Vagina (tissue), 2 donors: ENCODE data around the gene MAP3K3. TPM values are rescaled to one million over a fixed set of nuclear protein-coding genes. Genes with fewer than 3 reads are reported as not detected.
A peak's percentile ranks its signal among the peaks of the same experiment; 100 is the strongest.

Experiments
- DNase-seq, 2 donors: peaks; one replicate each; pipeline ENCODE4 v3.0.0-alpha.2; 2017; ENCODE audit errors: extremely low spot score in 2 of 2
- H3K27ac ChIP-seq: fragments of 200-600 bp; sonication (generic); one replicate; pipeline ENCODE4 v1.5.1; 2019
- H3K27me3 ChIP-seq: fragments of 200-600 bp; sonication (generic); one replicate; pipeline ENCODE4 v1.5.1; 2019
- H3K36me3 ChIP-seq, 2 donors: fragments of 200-600 bp; sonication (generic); one replicate each; pipeline ENCODE4 v1.5.1; 2017 to 2019
- H3K4me1 ChIP-seq: fragments of 200-600 bp; sonication (generic); one replicate; pipeline ENCODE4 v1.5.1; 2019
- H3K4me3 ChIP-seq, 2 donors: fragments of 200-600 bp; sonication (generic); 1 replicate in 1 of 2; 2 replicates in 1 of 2; pipeline ENCODE4 v1.5.1; 2016 to 2019
- H3K9me3 ChIP-seq: fragments of 200-600 bp; sonication (generic); one replicate; pipeline ENCODE4 v1.5.1; 2019
- POLR2A ChIP-seq, 2 donors: fragments of 450-650 bp; IDR thresholded peaks; one replicate each; pipeline ENCODE4 v1.6.1; 2017; ENCODE audit warnings: antibody characterized with exemption in 2 of 2, mild to moderate bottlenecking in 2 of 2, moderate library complexity in 2 of 2
- POLR2AphosphoS5 ChIP-seq, 2 donors: sonication (generic); formaldehyde crosslinking; IDR thresholded peaks; one replicate each; pipeline ENCODE4 v1.9.0; 2017; ENCODE audit warnings: antibody characterized with exemption in 2 of 2, mild to moderate bottlenecking in 2 of 2, low read depth in 1 of 2; ENCODE audit not compliant: insufficient read depth in 1 of 2
- intact Hi-C: fragments of 100-400 bp; cut with DNase I; formaldehyde crosslinking; loops from one replicate; pipeline ENCODE4 v1.15.1; 2023
- total RNA-seq: library from RNA; depleted of rRNA; stranded (reverse); fragments of >200 nt; gene quantifications from one replicate; pipeline ENCODE4 v1.2.3, GENCODE V29; 2016
- TF ChIP-seq, protein P1 (sequence below), 3 experiments: fragments of 450-650 bp in 2 of 3; fragments of 200-600 bp in 1 of 3; sonication (generic) in 1 of 3; IDR thresholded peaks; one replicate each; pipeline ENCODE4 v1.5.1; 2017 to 2019; ENCODE audit warnings: antibody characterized with exemption in 3 of 3, mild to moderate bottlenecking in 2 of 3, moderate library complexity in 2 of 3

MAP3K3 gene
- total RNA-seq, 1 donor from 2014 or later, result 35.4 TPM

DNA sequence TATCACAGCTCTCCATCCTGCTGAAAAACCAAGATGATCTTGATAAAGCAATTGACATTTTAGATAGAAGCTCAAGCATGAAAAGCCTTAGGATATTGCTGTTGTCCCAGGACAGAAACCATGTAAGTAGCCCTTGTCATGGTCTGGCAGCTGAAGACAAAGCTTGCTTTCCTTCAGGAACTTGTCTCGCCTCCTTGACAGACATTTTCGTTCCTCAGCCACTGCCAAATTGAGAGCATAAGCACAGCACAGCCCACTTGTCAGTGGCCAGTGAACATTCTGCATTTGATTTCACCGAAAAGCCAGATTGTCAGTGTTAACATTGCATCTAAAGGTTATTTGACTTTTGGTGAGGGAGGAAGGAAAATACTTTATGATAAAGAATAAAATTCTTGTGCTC lies 35.6 kb downstream of the MAP3K3 start:
- H3K27ac ChIP-seq, result no peak overlapping the region
- intact Hi-C loops, result no loop called here
- H3K36me3 ChIP-seq, result peaks cover 0 to 59% of the 10 kb centered on the region in 2 donors
- H3K9me3 ChIP-seq, result no peaks in the 10 kb centered on the region
- no peak for DNase-seq
- no peaks in the 10 kb centered on the region for H3K27me3 ChIP-seq
- no peak overlapping the region for H3K4me3 ChIP-seq
- TF ChIP-seq, protein P1, sequence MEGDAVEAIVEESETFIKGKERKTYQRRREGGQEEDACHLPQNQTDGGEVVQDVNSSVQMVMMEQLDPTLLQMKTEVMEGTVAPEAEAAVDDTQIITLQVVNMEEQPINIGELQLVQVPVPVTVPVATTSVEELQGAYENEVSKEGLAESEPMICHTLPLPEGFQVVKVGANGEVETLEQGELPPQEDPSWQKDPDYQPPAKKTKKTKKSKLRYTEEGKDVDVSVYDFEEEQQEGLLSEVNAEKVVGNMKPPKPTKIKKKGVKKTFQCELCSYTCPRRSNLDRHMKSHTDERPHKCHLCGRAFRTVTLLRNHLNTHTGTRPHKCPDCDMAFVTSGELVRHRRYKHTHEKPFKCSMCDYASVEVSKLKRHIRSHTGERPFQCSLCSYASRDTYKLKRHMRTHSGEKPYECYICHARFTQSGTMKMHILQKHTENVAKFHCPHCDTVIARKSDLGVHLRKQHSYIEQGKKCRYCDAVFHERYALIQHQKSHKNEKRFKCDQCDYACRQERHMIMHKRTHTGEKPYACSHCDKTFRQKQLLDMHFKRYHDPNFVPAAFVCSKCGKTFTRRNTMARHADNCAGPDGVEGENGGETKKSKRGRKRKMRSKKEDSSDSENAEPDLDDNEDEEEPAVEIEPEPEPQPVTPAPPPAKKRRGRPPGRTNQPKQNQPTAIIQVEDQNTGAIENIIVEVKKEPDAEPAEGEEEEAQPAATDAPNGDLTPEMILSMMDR (IDR thresholded peaks at IDR 0.05), result no peak
- no peak for TF ChIP-seq POLR2AphosphoS5 (IDR thresholded peaks at IDR 0.05; ENCODE audit: insufficient read depth in 1 of 2, low read depth in 1 of 2)
- no peak for TF ChIP-seq POLR2A (IDR thresholded peaks at IDR 0.05)
- H3K4me1 ChIP-seq, result no peaks in the 10 kb centered on the region

DNA sequence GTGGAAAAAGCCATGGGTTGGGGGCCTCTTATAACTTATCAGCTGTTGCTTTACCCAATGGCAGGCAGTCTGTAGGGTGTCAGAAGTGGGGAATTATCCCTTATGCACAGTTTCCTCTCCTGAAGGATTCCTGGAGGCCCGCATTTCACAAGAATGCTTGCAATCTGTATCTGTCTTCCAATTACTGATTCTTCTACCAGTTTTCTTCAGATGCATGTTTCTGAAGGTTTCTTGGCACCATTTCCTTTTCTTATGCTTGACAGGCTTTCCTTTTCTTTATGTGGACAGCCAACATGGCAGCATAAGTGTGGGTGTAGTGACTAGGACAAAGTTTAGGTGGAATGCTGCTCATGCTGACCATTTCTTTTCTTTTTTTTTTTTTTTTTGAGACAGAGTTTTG lies 36.1 kb downstream of the MAP3K3 start:
- H3K27ac ChIP-seq, result no peak overlapping the region
- no peak overlapping the region for H3K4me3 ChIP-seq
- no peak for DNase-seq
- H3K4me1 ChIP-seq, result no peaks in the 10 kb centered on the region
- H3K9me3 ChIP-seq, result no peaks in the 10 kb centered on the region
- intact Hi-C loops, result no loop called here
- H3K27me3 ChIP-seq, result no peaks in the 10 kb centered on the region
- peaks cover 0 to 60% of the 10 kb centered on the region in 2 donors for H3K36me3 ChIP-seq
- TF ChIP-seq, protein P1 (IDR thresholded peaks at IDR 0.05), result no peak
- TF ChIP-seq POLR2A (IDR thresholded peaks at IDR 0.05) (no peak), POLR2AphosphoS5 (IDR thresholded peaks at IDR 0.05; ENCODE audit: insufficient read depth in 1 of 2, low read depth in 1 of 2) (no peak)

DNA sequence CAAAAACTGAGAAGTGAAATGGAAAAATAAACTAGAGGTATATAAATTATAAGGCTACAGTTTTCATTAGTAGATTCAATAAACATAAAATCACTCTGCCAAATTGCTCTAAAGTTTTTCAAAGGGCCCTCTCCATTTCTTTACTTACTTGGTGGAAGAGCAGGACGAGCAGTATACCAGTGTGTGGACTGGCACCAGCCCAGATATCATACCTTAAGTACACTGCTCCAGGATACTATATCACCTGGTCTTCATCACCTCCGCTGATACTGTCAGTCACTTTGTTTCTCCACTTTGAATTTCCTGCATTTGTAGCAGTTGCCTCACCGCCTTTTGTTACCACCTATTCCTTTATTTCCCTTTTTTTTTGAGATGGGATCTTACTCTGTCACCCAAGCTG lies 37.6 kb downstream of the MAP3K3 start:
- H3K9me3 ChIP-seq, result no peaks in the 10 kb centered on the region
- no peak overlapping the region for H3K4me3 ChIP-seq
- no peaks in the 10 kb centered on the region for H3K27me3 ChIP-seq
- TF ChIP-seq POLR2AphosphoS5 (IDR thresholded peaks at IDR 0.05; ENCODE audit: insufficient read depth in 1 of 2, low read depth in 1 of 2) (no peak), POLR2A (IDR thresholded peaks at IDR 0.05) (no peak)
- TF ChIP-seq, protein P1 (IDR thresholded peaks at IDR 0.05), result no peak
- H3K36me3 ChIP-seq, result peaks cover 0 to 53% of the 10 kb centered on the region in 2 donors
- intact Hi-C loops, result no loop called here
- peaks cover 1% of the 10 kb centered on the region for H3K4me1 ChIP-seq
- DNase-seq, result no peak
- H3K27ac ChIP-seq, result no peak overlapping the region

DNA sequence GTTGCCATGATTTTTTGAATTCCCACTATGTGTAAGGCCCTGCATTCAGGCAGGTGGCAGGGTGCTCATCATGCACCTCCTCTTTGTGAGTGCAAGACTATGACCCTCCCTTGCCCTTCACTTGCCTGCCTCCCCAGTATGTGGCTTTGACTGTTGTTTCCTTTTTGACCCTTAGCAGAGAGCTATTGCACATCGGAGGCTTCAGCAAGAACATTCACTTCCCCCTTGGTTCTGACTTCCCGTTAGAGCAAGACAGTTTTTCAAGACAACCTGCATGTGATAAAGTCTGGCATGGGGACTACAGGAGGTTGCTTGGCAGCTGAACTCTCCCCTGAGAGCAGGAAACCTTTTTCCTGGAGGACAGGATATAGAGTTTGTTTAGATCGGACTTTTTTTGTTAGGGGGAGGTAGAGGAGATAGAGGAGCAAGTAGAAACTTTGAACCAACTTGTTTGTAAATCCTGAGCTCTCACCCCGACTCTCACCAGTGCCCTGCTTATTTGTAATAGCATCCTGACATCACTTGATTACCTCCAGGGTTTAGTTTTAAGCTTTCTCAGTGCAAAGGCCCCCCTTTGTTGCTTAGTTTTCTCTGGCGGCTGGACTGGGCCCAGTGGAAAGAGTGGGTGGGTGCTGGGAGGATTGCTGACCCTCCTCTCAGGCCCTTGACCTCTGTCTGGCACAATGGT lies 43.5 kb downstream of the MAP3K3 start:
- Histone ChIP-seq H3K36me3 (peaks cover 0 to 39% of the 10 kb centered on the region in 2 donors), H3K27me3 (no peaks in the 10 kb centered on the region), H3K4me1 (peaks cover 7% of the 10 kb centered on the region), H3K4me3 (no peak overlapping the region), H3K27ac (no peak overlapping the region), H3K9me3 (no peaks in the 10 kb centered on the region)
- DNase-seq, result no peak
- TF ChIP-seq POLR2AphosphoS5 (IDR thresholded peaks at IDR 0.05; ENCODE audit: insufficient read depth in 1 of 2, low read depth in 1 of 2) (peak in 1 of 2 donors; percentile 17), POLR2A (IDR thresholded peaks at IDR 0.05) (no peak)
- TF ChIP-seq, protein P1 (IDR thresholded peaks at IDR 0.05), result no peak
- intact Hi-C loops, result no loop called here

DNA sequence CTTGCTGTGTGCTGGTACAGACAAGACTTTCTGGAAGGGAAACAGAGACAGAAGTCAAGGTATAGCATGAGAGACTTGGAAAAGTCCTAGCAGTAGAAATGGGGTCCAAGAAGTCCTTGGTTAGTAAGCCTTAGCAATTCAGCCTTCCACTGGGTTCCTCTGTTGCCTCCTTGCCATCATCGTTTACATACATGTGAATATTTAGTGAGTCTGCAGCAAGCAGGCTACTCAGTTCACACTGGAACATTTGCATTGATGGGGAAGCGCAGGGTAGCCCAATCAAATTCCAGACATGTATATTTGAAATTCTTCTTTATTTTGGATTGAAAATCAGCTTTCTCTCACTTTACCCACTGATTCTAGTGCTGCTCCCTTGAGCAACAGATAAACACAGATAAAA lies 50.6 kb downstream of the MAP3K3 start:
- Histone ChIP-seq H3K27ac (no peak overlapping the region), H3K36me3 (peaks cover 0 to 14% of the 10 kb centered on the region in 2 donors)

More for the DNA sequence above, 50.6 kb downstream of the MAP3K3 start:
- Histone ChIP-seq H3K4me3 (no peak overlapping the region), H3K4me1 (peaks cover 32% of the 10 kb centered on the region), H3K27me3 (no peaks in the 10 kb centered on the region), H3K9me3 (no peaks in the 10 kb centered on the region)
- no peak for DNase-seq
- intact Hi-C loops, result no loop called here
- TF ChIP-seq POLR2AphosphoS5 (IDR thresholded peaks at IDR 0.05; ENCODE audit: insufficient read depth in 1 of 2, low read depth in 1 of 2) (no peak), POLR2A (IDR thresholded peaks at IDR 0.05) (no peak)
- TF ChIP-seq, protein P1 (IDR thresholded peaks at IDR 0.05), result no peak
